ENCODE measurements around the gene NXPH2.

DNA sequence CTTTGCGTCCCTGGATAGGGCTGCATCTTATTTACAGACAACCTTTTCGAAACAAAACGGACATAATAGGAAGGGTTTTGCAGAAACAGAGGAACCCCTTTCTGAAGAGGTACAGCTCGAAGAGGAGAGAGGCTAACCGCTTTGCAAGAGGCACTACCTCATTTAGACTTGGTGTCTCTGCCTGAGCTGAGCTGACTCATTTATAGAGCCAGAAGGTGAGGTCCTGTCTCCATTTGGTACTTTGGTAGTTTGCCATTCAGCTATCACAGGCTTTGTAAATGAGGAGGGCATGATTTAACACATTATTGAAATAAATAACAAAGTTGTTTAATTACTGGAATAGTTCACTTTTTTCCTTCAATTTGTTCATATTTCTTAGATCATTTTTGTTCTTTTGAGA is 2.2 kb upstream of the NXPH2 start:
- TF ChIP-seq POLR2AphosphoS2 (IDR thresholded peaks at IDR 0.05; ENCODE audit: low read depth, low read length) (no peak), FOXK1 (CRISPR knock-in tag; IDR thresholded peaks at IDR 0.05; ENCODE audit: borderline replicate concordance, low read depth) (no peak), ZNF180 (CRISPR knock-in tag; IDR thresholded peaks at IDR 0.05; ENCODE audit: borderline replicate concordance, low read depth) (no peak), HCFC1 (IDR thresholded peaks at IDR 0.05; ENCODE audit: low read depth, low read length) (no peak), SALL2 (CRISPR knock-in tag; IDR thresholded peaks at IDR 0.05) (no peak)
- TF ChIP-seq, protein P1, sequence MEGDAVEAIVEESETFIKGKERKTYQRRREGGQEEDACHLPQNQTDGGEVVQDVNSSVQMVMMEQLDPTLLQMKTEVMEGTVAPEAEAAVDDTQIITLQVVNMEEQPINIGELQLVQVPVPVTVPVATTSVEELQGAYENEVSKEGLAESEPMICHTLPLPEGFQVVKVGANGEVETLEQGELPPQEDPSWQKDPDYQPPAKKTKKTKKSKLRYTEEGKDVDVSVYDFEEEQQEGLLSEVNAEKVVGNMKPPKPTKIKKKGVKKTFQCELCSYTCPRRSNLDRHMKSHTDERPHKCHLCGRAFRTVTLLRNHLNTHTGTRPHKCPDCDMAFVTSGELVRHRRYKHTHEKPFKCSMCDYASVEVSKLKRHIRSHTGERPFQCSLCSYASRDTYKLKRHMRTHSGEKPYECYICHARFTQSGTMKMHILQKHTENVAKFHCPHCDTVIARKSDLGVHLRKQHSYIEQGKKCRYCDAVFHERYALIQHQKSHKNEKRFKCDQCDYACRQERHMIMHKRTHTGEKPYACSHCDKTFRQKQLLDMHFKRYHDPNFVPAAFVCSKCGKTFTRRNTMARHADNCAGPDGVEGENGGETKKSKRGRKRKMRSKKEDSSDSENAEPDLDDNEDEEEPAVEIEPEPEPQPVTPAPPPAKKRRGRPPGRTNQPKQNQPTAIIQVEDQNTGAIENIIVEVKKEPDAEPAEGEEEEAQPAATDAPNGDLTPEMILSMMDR (CRISPR knock-in tag; IDR thresholded peaks at IDR 0.05) = no peak
- TF ChIP-seq, protein P2, sequence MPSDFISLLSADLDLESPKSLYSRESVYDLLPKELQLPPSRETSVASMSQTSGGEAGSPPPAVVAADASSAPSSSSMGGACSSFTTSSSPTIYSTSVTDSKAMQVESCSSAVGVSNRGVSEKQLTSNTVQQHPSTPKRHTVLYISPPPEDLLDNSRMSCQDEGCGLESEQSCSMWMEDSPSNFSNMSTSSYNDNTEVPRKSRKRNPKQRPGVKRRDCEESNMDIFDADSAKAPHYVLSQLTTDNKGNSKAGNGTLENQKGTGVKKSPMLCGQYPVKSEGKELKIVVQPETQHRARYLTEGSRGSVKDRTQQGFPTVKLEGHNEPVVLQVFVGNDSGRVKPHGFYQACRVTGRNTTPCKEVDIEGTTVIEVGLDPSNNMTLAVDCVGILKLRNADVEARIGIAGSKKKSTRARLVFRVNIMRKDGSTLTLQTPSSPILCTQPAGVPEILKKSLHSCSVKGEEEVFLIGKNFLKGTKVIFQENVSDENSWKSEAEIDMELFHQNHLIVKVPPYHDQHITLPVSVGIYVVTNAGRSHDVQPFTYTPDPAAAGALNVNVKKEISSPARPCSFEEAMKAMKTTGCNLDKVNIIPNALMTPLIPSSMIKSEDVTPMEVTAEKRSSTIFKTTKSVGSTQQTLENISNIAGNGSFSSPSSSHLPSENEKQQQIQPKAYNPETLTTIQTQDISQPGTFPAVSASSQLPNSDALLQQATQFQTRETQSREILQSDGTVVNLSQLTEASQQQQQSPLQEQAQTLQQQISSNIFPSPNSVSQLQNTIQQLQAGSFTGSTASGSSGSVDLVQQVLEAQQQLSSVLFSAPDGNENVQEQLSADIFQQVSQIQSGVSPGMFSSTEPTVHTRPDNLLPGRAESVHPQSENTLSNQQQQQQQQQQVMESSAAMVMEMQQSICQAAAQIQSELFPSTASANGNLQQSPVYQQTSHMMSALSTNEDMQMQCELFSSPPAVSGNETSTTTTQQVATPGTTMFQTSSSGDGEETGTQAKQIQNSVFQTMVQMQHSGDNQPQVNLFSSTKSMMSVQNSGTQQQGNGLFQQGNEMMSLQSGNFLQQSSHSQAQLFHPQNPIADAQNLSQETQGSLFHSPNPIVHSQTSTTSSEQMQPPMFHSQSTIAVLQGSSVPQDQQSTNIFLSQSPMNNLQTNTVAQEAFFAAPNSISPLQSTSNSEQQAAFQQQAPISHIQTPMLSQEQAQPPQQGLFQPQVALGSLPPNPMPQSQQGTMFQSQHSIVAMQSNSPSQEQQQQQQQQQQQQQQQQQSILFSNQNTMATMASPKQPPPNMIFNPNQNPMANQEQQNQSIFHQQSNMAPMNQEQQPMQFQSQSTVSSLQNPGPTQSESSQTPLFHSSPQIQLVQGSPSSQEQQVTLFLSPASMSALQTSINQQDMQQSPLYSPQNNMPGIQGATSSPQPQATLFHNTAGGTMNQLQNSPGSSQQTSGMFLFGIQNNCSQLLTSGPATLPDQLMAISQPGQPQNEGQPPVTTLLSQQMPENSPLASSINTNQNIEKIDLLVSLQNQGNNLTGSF (CRISPR knock-in tag; IDR thresholded peaks at IDR 0.05) = no peak
- TF ChIP-seq, protein P3, sequence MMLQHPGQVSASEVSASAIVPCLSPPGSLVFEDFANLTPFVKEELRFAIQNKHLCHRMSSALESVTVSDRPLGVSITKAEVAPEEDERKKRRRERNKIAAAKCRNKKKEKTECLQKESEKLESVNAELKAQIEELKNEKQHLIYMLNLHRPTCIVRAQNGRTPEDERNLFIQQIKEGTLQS (CRISPR knock-in tag; IDR thresholded peaks at IDR 0.05) = no peak

Measured in HepG2 (cell line).